K562 (cell line): ENCODE data around the gene CPPED1. TPM values are rescaled to one million over a fixed set of nuclear protein-coding genes. Genes with fewer than 3 reads are reported as not detected.

Experiments used
- ATAC-seq: fragments of 200-7000 bp; cut with Tn5 transposase; 3 replicates; pipeline ENCODE4 v1.9.1; 2020; ENCODE audit warnings: moderate library complexity
- BruUV-seq: library from RNA; stranded (reverse); fragments of 400-500 nt; replicated peaks from 2 replicates; lab custom pipeline; 2021; lab: Mats Ljungman, UMichigan
- CTCF ChIA-PET: fragments of 300-600 bp; formaldehyde crosslinking; extraction: SDS; loops from one replicate; lab custom pipeline; 2021; ENCODE audit warnings: low intra/inter-chr PET ratio; lab: Yijun Ruan, JAX
- POLR2A ChIA-PET: fragments of 300-600, 350-650 bp; sonication (Branson Sonifier 250); formaldehyde crosslinking; extraction: SDS; loops from one replicate; lab custom pipeline; 2021; ENCODE audit warnings: antibody characterized with exemption, inconsistent platforms; lab: Yijun Ruan, JAX
- DNase-seq, 4 experiments: peaks; one replicate each; pipeline versions ENCODE4 v3.0.0 to v3.0.0-alpha.2; 2011 to 2018; ENCODE audit warnings: low spot score in 3 of 4, mixed read lengths in 3 of 4; ENCODE audit errors: extremely low read depth in 1 of 4
- FAIRE-seq: peaks from 2 replicates; lab custom pipeline; 2011; peaks lifted over from hg19 to GRCh38; lab: Jason Lieb, UNC
- H2AFZ ChIP-seq: 2 replicates; pipeline ENCODE4 v1.6.0; 2011; ENCODE audit warnings: low read depth, low read length, control low read depth, inconsistent platforms
- H3K27ac ChIP-seq: fragments of 200-600 bp; 3 replicates; pipeline ENCODE4 v1.8.0; 2011; ENCODE audit warnings: low read depth, mild to moderate bottlenecking, control low read depth, inconsistent platforms, low read length, moderate library complexity, mixed read lengths; ENCODE audit errors: extremely low read depth
- H3K27me3 ChIP-seq, 2 experiments: fragments of 300-600 bp in 1 of 2; 2 replicates in 1 of 2; 3 replicates in 1 of 2; pipeline versions ENCODE4 v1.6.0 to v1.8.0; 2011; ENCODE audit warnings: inconsistent platforms in 2 of 2, low read length in 2 of 2, mild to moderate bottlenecking in 1 of 2, mixed read lengths in 1 of 2, moderate library complexity in 1 of 2; ENCODE audit not compliant: control insufficient read depth in 2 of 2, insufficient read depth in 2 of 2
- H3K36me3 ChIP-seq: fragments of 300-600 bp; 3 replicates; pipeline ENCODE4 v1.8.0; 2011; ENCODE audit warnings: mild to moderate bottlenecking, low read length, inconsistent platforms; ENCODE audit not compliant: control insufficient read depth, insufficient read depth
- H3K4me1 ChIP-seq, 2 experiments: fragments of 200-600 bp in 1 of 2; replicated peaks in 1 of 2; 2 replicates in 1 of 2; 3 replicates in 1 of 2; pipeline versions ENCODE4 v1.5.1 to v1.8.0; 2011; ENCODE audit warnings: inconsistent platforms in 2 of 2, low read length in 2 of 2, mild to moderate bottlenecking in 1 of 2, mixed read lengths in 1 of 2, moderate library complexity in 1 of 2; ENCODE audit not compliant: control insufficient read depth in 2 of 2, insufficient read depth in 2 of 2
- H3K4me2 ChIP-seq: 2 replicates; pipeline ENCODE4 v1.6.1; 2011; ENCODE audit warnings: low read length, control low read depth, inconsistent platforms, mixed read lengths; ENCODE audit not compliant: insufficient read depth
- H3K4me3 ChIP-seq: fragments of 200-600 bp; sonication (generic), shearing (Covaris generic); 2 replicates; pipeline ENCODE4 v1.5.1; 2016; ENCODE audit warnings: control low read depth, inconsistent platforms
- H3K79me2 ChIP-seq: fragments of 200-600 bp; 3 replicates; pipeline ENCODE4 v1.8.0; 2011; ENCODE audit warnings: low read length, inconsistent platforms; ENCODE audit not compliant: control insufficient read depth, insufficient read depth
- H3K9ac ChIP-seq, 2 experiments: 2 replicates each; pipeline versions ENCODE4 v1.6.0 to v1.6.1; 2011; ENCODE audit warnings: low read depth in 2 of 2, low read length in 2 of 2, control low read depth in 1 of 2, inconsistent platforms in 1 of 2, mild to moderate bottlenecking in 1 of 2, mixed read lengths in 1 of 2; ENCODE audit not compliant: insufficient read depth in 1 of 2
- H3K9me1 ChIP-seq: one replicate; pipeline ENCODE4 v1.6.0; 2011; ENCODE audit warnings: inconsistent platforms, mild to moderate bottlenecking, low read length, moderate library complexity; ENCODE audit not compliant: control insufficient read depth, insufficient read depth
- H3K9me3 ChIP-seq: replicated peaks from 2 replicates; pipeline ENCODE4 v1.5.1; 2011; ENCODE audit warnings: low read depth, low read length, inconsistent platforms; ENCODE audit not compliant: control insufficient read depth, insufficient read depth
- H4K20me1 ChIP-seq: replicated peaks from 2 replicates; pipeline ENCODE4 v1.6.1; 2011; ENCODE audit warnings: low read length, inconsistent platforms, mixed read lengths; ENCODE audit not compliant: control insufficient read depth, insufficient read depth
- CEBPB ChIP-seq: fragments of 450-650 bp; IDR thresholded peaks from 2 replicates; pipeline ENCODE4 v1.6.1; 2016; ENCODE audit warnings: missing genetic modification characterization, missing compliant biosample characterization
- CEBPG ChIP-seq, 3 experiments: fragments of 200-800 bp in 1 of 3; sonication (Bioruptor generic) in 1 of 3; sonication (generic) in 1 of 3; formaldehyde crosslinking in 1 of 3; IDR thresholded peaks in 2 of 3; conservative IDR thresholded peaks in 1 of 3; 2 replicates each; pipeline versions ENCODE4 v1.6.1 to v1.8.0; 2016 to 2022; ENCODE audit warnings: missing compliant biosample characterization in 2 of 3, missing genetic modification characterization in 2 of 3, mild to moderate bottlenecking in 1 of 3, missing genetic modification reagents in 1 of 3
- DACH1 ChIP-seq: fragments of 450-650 bp; IDR thresholded peaks from 2 replicates; pipeline ENCODE4 v1.6.1; 2018; ENCODE audit not compliant: partially characterized antibody
- ELF4 ChIP-seq: fragments of 450-650 bp; formaldehyde crosslinking; IDR thresholded peaks from 2 replicates; pipeline ENCODE4 v1.4.0; 2022; ENCODE audit warnings: missing genetic modification characterization
- FOXA1 ChIP-seq: fragments of 450-650 bp; IDR thresholded peaks from 2 replicates; pipeline ENCODE4 v1.6.1; 2016; ENCODE audit warnings: mild to moderate bottlenecking, borderline replicate concordance
- HIVEP1 ChIP-seq: fragments of 250-450 bp; sonication (Bioruptor Pico); IDR thresholded peaks from 2 replicates; pipeline ENCODE4 v1.4.0; 2020; ENCODE audit warnings: mild to moderate bottlenecking
- MBD2 ChIP-seq: sonication (generic); IDR thresholded peaks from 2 replicates; pipeline ENCODE4 v1.6.1; 2016; ENCODE audit warnings: low read depth, borderline replicate concordance
- MXI1 ChIP-seq: IDR thresholded peaks from 2 replicates; pipeline ENCODE4 v1.6.1; 2011; ENCODE audit warnings: low read depth, mild to moderate bottlenecking, improper control_type of control experiment, low read length
- MYNN ChIP-seq, 2 experiments: sonication (generic); formaldehyde crosslinking in 1 of 2; IDR thresholded peaks; 2 replicates each; pipeline versions ENCODE4 v1.5.0 to v1.6.1; 2016 to 2020; ENCODE audit warnings: antibody characterized with exemption in 1 of 2, missing genetic modification reagents in 1 of 2
- SRSF7 ChIP-seq: fragments of 200-400 bp; formaldehyde crosslinking; optimal IDR thresholded peaks from 2 replicates; pipeline ENCODE3; 2017; ENCODE audit warnings: mild to moderate bottlenecking, low read depth, low read length
- SRSF9 ChIP-seq: fragments of 200-400 bp; formaldehyde crosslinking; IDR thresholded peaks from 2 replicates; pipeline ENCODE4 v1.6.1; 2017; ENCODE audit warnings: low read depth, low read length, borderline replicate concordance
- TBL1XR1 ChIP-seq, 2 experiments: IDR thresholded peaks; 2 replicates each; pipeline ENCODE4 v1.6.1; 2012; ENCODE audit warnings: improper control_type of control experiment in 2 of 2, low read length in 2 of 2, mild to moderate bottlenecking in 1 of 2
- ZNF174 ChIP-seq: fragments of 250-450 bp; sonication (Bioruptor Pico); IDR thresholded peaks from 2 replicates; pipeline ENCODE4 v1.4.0; 2020; ENCODE audit warnings: mild to moderate bottlenecking
- ZNF24 ChIP-seq: fragments of 450-650 bp; IDR thresholded peaks from 2 replicates; pipeline ENCODE4 v1.6.1; 2016
- ZNF41 ChIP-seq: fragments of 250-450 bp; sonication (Bioruptor Pico); conservative IDR thresholded peaks from 2 replicates; pipeline ENCODE4 v1.4.0; 2020; ENCODE audit warnings: mild to moderate bottlenecking
- WGBS: fragments of 100-300 bp; shearing (Covaris generic); methylation state at CpG from one replicate; pipeline ENCODE4 v1.1.6; 2016; ENCODE audit warnings: low coverage, mixed read lengths; ENCODE audit not compliant: insufficient coverage; ENCODE audit errors: missing lambda C conversion rate; 5-methylcytosine and 5-hydroxymethylcytosine counted together
- in situ Hi-C: fragments of 300-500 bp; cut with MboI; formaldehyde crosslinking; loops from 4 replicates; pipeline ENCODE4 v1.15.0; 2018; ENCODE audit warnings: inconsistent platforms, mixed read lengths
- intact Hi-C: fragments of 100-400 bp; cut with micrococcal nuclease; formaldehyde crosslinking; loops from 2 replicates; pipeline ENCODE4 v1.14.2; 2022
- polyA plus RNA-seq, 8 experiments: library from polyadenylated mRNA; depleted of rRNA in 4 of 8; stranded (reverse) in 5 of 8; unstranded in 3 of 8; fragments of >200 nt; fragmentation: Nextera tagmentation in 2 of 8; fragmentation: Illumina TruSeq in 1 of 8; extraction: Ambion mirVana in 2 of 8; extraction: Trizol in 1 of 8; gene quantifications; 2 replicates each; pipeline versions ENCODE4 v1.2.1 to v1.2.3, GENCODE V29; 2011 to 2014; ENCODE audit warnings: inconsistent platforms in 1 of 8, missing spikeins in 1 of 8
- total RNA-seq, 7 experiments: library from RNA; depleted of rRNA in 6 of 7; stranded (reverse); fragments of >200 nt in 6 of 7; fragmentation: Illumina TruSeq in 2 of 7; extraction: Trizol in 2 of 7; gene quantifications; 2 replicates each; pipeline versions ENCODE4 v1.2.1 to v1.2.3, GENCODE V29; 2011 to 2021; ENCODE audit warnings: low replicate concordance in 1 of 7
- TF ChIP-seq, protein P1 (sequence below): fragments of 450-650 bp; IDR thresholded peaks from 2 replicates; pipeline ENCODE4 v1.7.0; 2016; ENCODE audit warnings: borderline replicate concordance
- TF ChIP-seq, protein P2 (sequence below): sonication (generic); formaldehyde crosslinking; IDR thresholded peaks from 2 replicates; pipeline ENCODE4 v1.5.0; 2020; ENCODE audit warnings: missing genetic modification reagents
- TF ChIP-seq, protein P3 (sequence below): fragments of 450-650 bp; IDR thresholded peaks from 2 replicates; pipeline ENCODE4 v1.6.1; 2017; ENCODE audit warnings: antibody characterized with exemption

CPPED1 gene
- total and polyA plus RNA-seq, 9 of the 15 experiments (the other 6 are each of a cell fraction or from before 2014, with no cell fraction given) = 7.5 to 25.7 (median 16.9) TPM

DNA sequence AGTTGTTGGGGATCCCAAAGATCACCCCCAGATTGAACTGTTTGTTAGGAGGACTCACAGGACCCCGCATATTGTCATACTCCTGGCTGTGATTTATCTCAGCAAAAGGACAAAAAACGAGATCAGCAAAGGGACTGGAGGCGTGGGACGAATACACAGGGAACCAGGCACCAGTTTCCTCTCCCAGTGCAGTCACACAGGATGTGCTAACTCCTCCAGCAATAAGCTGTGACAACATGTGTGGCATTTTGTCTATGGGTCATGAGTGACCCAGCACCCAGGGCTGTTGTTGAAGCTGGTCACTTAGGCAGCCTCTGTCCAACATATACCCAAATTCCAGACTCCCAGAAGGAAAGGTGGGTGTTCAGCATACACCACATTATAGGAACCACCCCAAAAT lies 60.9 kb downstream of the CPPED1 start (continued):
- TF ChIP-seq, protein P1, sequence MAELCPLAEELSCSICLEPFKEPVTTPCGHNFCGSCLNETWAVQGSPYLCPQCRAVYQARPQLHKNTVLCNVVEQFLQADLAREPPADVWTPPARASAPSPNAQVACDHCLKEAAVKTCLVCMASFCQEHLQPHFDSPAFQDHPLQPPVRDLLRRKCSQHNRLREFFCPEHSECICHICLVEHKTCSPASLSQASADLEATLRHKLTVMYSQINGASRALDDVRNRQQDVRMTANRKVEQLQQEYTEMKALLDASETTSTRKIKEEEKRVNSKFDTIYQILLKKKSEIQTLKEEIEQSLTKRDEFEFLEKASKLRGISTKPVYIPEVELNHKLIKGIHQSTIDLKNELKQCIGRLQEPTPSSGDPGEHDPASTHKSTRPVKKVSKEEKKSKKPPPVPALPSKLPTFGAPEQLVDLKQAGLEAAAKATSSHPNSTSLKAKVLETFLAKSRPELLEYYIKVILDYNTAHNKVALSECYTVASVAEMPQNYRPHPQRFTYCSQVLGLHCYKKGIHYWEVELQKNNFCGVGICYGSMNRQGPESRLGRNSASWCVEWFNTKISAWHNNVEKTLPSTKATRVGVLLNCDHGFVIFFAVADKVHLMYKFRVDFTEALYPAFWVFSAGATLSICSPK = no peak
- no peak for TF ChIP-seq CEBPG (CRISPR knock-in tag; IDR thresholded peaks at IDR 0.05)
- no peak for TF ChIP-seq CEBPG (tag; conservative IDR thresholded peaks at IDR 0.05 in 1 of 2, IDR thresholded peaks at IDR 0.05 in 1 of 2)
- no peak for TF ChIP-seq SRSF7
- no peak for TF ChIP-seq ELF4 (CRISPR knock-in tag)
- no peak for TF ChIP-seq CEBPB (tag)
- TF ChIP-seq FOXA1 = no peak
- TF ChIP-seq ZNF41 (CRISPR knock-in tag) = no peak

DNA sequence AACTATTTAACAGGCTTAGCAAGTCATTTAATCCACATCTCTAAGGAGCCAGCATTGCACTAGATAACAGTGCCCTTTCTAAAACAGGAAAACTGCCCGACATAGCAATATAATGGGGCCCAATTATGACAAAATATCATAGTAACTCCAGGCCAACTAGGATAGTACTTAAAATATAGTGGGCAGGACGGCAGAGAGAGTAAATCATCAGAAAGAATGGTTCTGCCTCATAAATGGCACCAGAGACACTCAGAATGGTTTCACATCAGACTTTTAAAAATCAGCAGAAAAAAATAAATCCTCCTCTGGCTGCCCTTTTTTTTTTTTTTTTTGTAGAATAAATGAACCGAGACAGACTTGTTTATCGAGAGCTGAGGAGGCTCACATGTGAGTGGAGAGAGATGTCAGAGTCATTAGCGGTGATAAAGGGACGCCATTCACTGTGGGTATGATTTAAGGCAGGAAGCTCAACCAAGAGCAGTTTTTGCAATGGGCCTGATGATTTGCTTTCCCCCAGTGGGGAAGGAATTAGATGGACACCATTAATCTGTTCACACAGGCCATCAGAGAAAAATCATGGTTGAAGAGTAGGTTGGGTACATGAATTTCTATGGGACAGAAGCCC lies 62.6 kb downstream of the CPPED1 start:
- CTCF ChIA-PET = no interaction called here

More for the DNA sequence above, 62.6 kb downstream of the CPPED1 start:
- no peaks in the 10 kb centered on the region for H3K79me2 ChIP-seq
- no peak overlapping the region for H3K4me2 ChIP-seq
- no peaks in the 10 kb centered on the region for H4K20me1 ChIP-seq
- BruUV-seq = no TSS peak
- H3K9ac ChIP-seq = no peak overlapping the region
- ATAC-seq = no peak
- H3K9me3 ChIP-seq = peaks cover 3% of the 10 kb centered on the region; the same call in 1 of the 2 replicates
- H3K27me3 ChIP-seq = no peaks in the 10 kb centered on the region
- H3K4me1 ChIP-seq = peaks cover 0 to 5% of the 10 kb centered on the region in 2 experiments; a peak in 1 of 5 replicates
- WGBS = 65% methylated on average over 6 of the region's 6 CpGs
- no peak for FAIRE-seq
- in situ Hi-C loops (no loop called here), intact Hi-C loops (no loop called here)
- H3K4me3 ChIP-seq = no peak overlapping the region
- POLR2A ChIA-PET = no interaction called here
- H3K27ac ChIP-seq = no peak overlapping the region
- H3K36me3 ChIP-seq = no peaks in the 10 kb centered on the region; the same call in 2 of the 3 replicates
- DNase-seq = no peak
- TF ChIP-seq, protein P2, sequence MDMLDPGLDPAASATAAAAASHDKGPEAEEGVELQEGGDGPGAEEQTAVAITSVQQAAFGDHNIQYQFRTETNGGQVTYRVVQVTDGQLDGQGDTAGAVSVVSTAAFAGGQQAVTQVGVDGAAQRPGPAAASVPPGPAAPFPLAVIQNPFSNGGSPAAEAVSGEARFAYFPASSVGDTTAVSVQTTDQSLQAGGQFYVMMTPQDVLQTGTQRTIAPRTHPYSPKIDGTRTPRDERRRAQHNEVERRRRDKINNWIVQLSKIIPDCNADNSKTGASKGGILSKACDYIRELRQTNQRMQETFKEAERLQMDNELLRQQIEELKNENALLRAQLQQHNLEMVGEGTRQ (CRISPR knock-in tag) = no peak
- TF ChIP-seq HIVEP1 (CRISPR knock-in tag) (no peak), MXI1 (no peak), TBL1XR1 (IDR thresholded peaks at IDR 0.05; ENCODE audit: low read length in 2 of 2) (no peak), DACH1 (no peak), MYNN (IDR thresholded peaks at IDR 0.05) (no peak), MYNN (CRISPR knock-in tag; IDR thresholded peaks at IDR 0.05) (no peak), ZNF24 (no peak), SRSF9 (no peak), ZNF174 (CRISPR knock-in tag) (no peak), MBD2 (no peak)
- TF ChIP-seq, protein P3, sequence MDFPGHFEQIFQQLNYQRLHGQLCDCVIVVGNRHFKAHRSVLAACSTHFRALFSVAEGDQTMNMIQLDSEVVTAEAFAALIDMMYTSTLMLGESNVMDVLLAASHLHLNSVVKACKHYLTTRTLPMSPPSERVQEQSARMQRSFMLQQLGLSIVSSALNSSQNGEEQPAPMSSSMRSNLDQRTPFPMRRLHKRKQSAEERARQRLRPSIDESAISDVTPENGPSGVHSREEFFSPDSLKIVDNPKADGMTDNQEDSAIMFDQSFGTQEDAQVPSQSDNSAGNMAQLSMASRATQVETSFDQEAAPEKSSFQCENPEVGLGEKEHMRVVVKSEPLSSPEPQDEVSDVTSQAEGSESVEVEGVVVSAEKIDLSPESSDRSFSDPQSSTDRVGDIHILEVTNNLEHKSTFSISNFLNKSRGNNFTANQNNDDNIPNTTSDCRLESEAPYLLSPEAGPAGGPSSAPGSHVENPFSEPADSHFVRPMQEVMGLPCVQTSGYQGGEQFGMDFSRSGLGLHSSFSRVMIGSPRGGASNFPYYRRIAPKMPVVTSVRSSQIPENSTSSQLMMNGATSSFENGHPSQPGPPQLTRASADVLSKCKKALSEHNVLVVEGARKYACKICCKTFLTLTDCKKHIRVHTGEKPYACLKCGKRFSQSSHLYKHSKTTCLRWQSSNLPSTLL = no peak
- no peaks in the 10 kb centered on the region for H3K9me1 ChIP-seq
- no peak overlapping the region for H2AFZ ChIP-seq
